HFF-Myc (cell line): ENCODE measurements around the gene GAREM1.

Experiments used
- DNase-seq: peaks from one replicate; pipeline ENCODE4 v3.0.0-alpha.2; 2011; ENCODE audit warnings: low read depth; ENCODE audit errors: extremely low read depth
- H3K4me3 ChIP-seq: replicated peaks from 2 replicates; pipeline ENCODE4 v1.5.1; 2011; ENCODE audit warnings: low read depth, mild to moderate bottlenecking, control low read depth, low read length
- TF ChIP-seq, protein P1 (sequence below): IDR thresholded peaks from 2 replicates; pipeline ENCODE4 v1.5.1; 2012; ENCODE audit warnings: mild to moderate bottlenecking, low read depth, low read length, control low read depth; ENCODE audit errors: missing control alignments

GAREM1 gene

DNA sequence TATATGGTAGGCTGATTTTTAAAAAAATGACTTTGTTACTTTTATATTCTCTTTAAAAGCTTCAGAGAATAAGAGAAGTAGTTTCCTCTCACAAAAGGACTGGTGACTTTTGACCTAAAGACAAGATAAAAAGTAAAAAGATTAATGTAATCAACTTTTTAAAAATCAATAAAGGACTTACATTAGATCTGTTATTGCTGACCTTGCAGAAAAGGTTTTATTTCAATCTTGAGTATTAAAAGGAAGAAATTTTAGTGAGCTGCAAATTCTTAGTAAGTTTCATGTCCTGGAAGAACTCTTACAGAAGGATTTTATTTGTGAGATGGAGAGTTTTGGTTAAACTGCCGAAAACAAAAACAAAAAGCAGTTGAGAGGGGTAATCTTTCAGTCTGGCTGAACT, 2.2 kb upstream of the GAREM1 start:
- H3K4me3 ChIP-seq = no peak overlapping the region
- TF ChIP-seq, protein P1, sequence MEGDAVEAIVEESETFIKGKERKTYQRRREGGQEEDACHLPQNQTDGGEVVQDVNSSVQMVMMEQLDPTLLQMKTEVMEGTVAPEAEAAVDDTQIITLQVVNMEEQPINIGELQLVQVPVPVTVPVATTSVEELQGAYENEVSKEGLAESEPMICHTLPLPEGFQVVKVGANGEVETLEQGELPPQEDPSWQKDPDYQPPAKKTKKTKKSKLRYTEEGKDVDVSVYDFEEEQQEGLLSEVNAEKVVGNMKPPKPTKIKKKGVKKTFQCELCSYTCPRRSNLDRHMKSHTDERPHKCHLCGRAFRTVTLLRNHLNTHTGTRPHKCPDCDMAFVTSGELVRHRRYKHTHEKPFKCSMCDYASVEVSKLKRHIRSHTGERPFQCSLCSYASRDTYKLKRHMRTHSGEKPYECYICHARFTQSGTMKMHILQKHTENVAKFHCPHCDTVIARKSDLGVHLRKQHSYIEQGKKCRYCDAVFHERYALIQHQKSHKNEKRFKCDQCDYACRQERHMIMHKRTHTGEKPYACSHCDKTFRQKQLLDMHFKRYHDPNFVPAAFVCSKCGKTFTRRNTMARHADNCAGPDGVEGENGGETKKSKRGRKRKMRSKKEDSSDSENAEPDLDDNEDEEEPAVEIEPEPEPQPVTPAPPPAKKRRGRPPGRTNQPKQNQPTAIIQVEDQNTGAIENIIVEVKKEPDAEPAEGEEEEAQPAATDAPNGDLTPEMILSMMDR = no peak
- DNase-seq = no peak

DNA sequence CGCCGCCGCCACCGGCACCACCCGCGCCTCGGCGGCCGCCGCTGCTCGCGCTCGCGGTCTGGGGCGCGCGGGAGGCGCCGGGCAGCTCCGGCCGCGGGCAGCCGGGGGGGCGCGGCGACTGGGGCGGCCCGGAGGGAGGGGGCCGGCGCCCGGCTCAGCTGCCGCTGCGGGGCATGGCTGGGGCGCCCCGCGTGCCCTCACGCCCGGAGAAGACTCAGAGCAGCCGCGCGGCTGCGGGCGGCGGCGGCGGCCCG, 295 bp downstream of the GAREM1 start:
- TF ChIP-seq, protein P1 = no peak

DNA sequence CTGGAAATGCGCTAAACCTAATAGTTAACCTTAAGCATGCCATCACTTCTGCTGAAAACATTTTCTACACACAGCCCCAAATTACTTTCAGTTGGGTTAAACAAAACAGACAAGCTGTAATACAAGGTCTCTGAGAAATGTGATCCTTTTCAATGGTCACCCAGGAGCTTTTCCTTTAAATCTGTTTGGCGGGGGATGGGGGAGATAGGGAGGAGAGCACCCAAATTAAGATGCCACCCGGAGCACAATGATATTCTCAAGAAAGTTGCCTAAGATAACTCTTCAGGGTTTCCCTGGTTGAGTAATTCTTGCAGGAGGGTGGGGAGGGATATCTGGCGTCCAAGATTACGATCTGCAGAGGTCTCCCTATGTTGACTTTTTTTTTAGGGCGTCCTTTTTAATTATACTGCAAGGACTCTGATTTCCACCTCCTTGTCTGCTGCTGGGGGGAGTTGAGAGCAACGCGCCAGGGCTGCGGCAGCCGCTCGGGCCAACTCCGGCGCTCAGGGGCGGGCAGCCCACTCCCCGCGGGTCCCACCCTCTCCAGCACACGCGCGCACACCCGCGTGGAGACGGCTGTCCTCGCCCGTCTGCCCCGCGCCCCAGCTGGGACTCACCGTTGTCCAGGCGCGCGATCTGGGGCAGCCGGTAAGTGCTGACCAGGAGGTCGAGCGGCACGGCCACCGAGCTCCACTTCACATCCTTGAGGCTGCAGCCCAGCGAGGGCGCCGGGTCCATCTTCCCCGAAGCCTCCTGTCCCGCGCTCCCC, 807 bp downstream of the GAREM1 start:
- no peak for DNase-seq
- H3K4me3 ChIP-seq = peak overlapping the region; percentile 50
- TF ChIP-seq, protein P1 = no peak

More for the DNA sequence above, 295 bp downstream of the GAREM1 start:
- DNase-seq = no peak
- H3K4me3 ChIP-seq = peak overlapping the region; percentile 50

DNA sequence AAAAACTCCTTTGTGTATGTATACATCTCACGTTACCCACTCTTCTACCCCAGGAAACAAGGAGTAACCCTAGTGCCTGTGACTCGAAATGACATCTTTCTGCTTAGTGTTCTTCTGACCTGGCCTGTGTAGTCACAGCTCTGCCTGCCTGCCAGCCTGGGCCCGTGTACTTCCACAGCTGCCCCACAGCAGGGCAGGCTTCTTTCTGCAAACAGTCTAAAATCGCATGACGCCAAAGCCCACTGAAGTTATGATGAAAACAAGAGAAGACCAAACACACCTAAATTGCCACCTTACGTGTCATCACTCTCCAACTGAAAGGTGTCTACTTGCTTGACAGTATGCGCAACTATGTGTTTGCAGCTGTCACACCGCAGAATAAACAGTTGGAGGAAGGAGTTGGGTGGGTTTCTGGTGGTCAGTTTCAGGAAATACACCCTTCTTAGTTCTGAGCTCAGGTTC, 1.5 kb downstream of the GAREM1 start:
- H3K4me3 ChIP-seq = peak overlapping the region; percentile 50; the same call in 1 of the 2 replicates
- DNase-seq = no peak
- TF ChIP-seq, protein P1 = no peak

DNA sequence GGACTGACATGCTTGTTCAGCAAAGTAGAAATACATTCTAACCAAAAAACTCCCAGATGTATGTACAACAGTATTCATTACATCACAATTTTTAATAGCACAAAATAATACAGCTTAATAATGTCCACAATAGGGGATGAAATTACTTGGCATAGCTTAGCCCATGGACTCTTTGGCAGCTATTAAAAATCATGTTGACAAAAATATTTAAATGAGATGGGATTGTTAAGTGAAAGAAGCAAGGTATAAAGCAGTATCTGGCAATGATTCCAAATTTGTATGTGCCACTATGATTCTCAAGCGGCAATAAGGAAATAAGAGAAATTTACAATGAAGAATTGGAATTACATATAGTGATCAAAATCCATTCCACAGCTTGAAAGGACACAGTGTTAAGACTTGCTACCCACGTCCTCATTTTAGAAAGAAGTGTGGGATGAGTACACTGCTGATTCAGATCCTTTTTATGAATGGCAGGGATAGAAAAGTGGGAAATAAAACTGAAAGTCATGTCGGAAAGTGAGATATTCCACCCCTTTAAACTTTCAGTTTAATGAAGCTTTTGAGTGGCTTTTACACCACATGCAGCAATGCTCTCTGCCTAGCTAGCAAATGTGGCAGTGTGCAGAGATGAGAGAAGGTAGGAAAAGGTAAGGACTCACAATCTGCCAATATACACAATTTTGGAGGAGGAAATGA, 2.4 kb downstream of the GAREM1 start:
- no peak overlapping the region for H3K4me3 ChIP-seq
- no peak for DNase-seq
- TF ChIP-seq, protein P1 = no peak

DNA sequence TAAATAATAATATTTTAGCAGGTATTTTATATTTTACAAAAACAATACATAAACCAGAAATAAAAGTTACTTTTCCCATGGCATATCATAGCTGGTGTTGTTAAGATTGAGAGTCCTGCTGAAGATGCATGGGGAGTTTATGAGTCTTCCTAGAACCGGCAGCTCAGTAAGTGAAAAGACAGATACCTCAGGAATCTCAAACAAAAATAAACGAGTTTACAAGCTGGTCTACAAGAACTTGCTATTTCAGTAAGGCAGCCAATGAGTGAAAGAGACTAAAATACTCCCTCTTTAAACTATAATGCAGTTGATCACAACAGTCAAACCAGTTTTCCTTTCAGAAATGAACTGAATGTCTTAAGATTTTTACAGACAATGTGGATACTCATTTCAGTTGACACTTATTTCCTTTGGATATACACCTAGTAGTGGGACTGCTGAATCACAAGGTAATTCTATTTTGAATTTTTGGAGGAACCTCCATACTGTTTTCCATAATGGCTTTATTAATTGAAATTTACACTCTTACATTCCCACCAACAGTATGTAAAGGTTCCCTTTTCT, 8.9 kb downstream of the GAREM1 start:
- H3K4me3 ChIP-seq = no peak overlapping the region
- TF ChIP-seq, protein P1 = no peak
- DNase-seq = no peak
